Adrenal gland (tissue), 5 donors: Measurements from ENCODE around the gene PRKCA.

Source experiments
- CTCF ChIP-seq, 6 experiments: fragments of 450-650 bp in 4 of 6; fragments of 200-600 bp in 2 of 6; sonication (generic) in 1 of 6; IDR thresholded peaks; 1 replicate in 5 of 6; 2 replicates in 1 of 6; pipeline versions ENCODE4 v1.5.1 to v1.8.0; 2016 to 2021; ENCODE audit warnings: antibody characterized with exemption in 6 of 6, mild to moderate bottlenecking in 2 of 6, moderate library complexity in 1 of 6
- POLR2A ChIP-seq, 2 donors: fragments of 450-650 bp; IDR thresholded peaks; one replicate each; pipeline ENCODE4 v1.6.1; 2017; ENCODE audit warnings: antibody characterized with exemption in 2 of 2, mild to moderate bottlenecking in 2 of 2, moderate library complexity in 1 of 2
- donor health status: DM: no; HTN: no; CAD: no.

GRCh38 chr17:66551839-66552238, 249.4 kb downstream of the PRKCA start:
- TF ChIP-seq CTCF (IDR thresholded peaks at IDR 0.05) (no peak), POLR2A (IDR thresholded peaks at IDR 0.05) (no peak)
